Choroid plexus epithelial cell (primary cell): Measurements from ENCODE around the gene DUSP2.

ENCODE experiments used
- DNase-seq: peaks from one replicate; pipeline ENCODE4 v3.0.0-alpha.2; 2010; ENCODE audit warnings: low read depth
- H3K4me3 ChIP-seq: 2 replicates; pipeline ENCODE4 v1.5.1; 2011; ENCODE audit warnings: low read depth, mild to moderate bottlenecking, control low read depth, low read length, moderate library complexity
- TF ChIP-seq, protein P1 (sequence below): conservative IDR thresholded peaks from 2 replicates; pipeline ENCODE4 v1.5.1; 2011; ENCODE audit warnings: low read depth, mild to moderate bottlenecking, control low read depth, inconsistent platforms, low read length, moderate library complexity

Gene DUSP2, protein sequence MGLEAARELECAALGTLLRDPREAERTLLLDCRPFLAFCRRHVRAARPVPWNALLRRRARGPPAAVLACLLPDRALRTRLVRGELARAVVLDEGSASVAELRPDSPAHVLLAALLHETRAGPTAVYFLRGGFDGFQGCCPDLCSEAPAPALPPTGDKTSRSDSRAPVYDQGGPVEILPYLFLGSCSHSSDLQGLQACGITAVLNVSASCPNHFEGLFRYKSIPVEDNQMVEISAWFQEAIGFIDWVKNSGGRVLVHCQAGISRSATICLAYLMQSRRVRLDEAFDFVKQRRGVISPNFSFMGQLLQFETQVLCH

DNA sequence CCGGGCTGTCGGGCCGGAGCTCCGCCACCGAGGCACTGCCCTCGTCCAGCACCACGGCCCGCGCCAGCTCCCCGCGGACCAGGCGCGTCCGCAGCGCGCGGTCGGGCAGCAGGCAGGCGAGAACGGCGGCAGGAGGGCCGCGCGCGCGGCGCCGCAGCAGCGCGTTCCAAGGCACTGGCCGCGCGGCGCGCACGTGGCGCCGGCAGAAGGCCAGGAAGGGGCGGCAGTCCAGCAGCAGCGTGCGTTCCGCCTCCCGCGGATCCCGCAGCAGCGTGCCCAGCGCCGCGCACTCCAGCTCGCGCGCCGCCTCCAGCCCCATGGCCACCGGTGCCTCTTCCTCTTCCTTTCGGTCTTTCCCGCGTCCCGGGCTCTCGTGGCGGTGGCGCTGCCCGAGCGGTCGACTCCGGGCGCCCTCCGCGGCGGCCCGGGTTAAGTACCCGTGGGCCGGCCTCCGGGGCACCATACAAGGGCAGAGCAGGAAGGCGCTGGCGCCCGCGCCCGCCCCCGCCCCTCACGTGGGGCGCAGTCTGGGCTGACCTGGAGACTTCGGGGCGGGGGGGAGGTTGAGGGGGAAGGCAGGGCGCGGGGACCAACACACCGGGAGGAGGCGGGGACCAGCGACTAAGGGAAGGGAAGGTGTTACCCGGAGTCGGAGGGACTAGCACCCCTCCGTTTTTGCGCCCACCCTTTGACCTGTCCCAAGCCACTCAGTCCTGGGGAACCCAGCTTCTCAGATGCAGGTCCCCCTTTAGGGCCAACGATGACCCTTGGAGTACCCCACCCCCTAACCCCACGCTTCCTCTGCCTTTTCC is at the start of gene DUSP2:
Gene DUSP2 (minus strand): TSS at position 405 of the 812 bp plus-strand sequence. CDS start 86 bp downstream, at position 319.
- DNase-seq: peak; percentile 69
- H3K4me3 ChIP-seq: peak within 1 kb of the TSS; percentile 63
- TF ChIP-seq, protein P1, sequence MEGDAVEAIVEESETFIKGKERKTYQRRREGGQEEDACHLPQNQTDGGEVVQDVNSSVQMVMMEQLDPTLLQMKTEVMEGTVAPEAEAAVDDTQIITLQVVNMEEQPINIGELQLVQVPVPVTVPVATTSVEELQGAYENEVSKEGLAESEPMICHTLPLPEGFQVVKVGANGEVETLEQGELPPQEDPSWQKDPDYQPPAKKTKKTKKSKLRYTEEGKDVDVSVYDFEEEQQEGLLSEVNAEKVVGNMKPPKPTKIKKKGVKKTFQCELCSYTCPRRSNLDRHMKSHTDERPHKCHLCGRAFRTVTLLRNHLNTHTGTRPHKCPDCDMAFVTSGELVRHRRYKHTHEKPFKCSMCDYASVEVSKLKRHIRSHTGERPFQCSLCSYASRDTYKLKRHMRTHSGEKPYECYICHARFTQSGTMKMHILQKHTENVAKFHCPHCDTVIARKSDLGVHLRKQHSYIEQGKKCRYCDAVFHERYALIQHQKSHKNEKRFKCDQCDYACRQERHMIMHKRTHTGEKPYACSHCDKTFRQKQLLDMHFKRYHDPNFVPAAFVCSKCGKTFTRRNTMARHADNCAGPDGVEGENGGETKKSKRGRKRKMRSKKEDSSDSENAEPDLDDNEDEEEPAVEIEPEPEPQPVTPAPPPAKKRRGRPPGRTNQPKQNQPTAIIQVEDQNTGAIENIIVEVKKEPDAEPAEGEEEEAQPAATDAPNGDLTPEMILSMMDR: no peak

DNA sequence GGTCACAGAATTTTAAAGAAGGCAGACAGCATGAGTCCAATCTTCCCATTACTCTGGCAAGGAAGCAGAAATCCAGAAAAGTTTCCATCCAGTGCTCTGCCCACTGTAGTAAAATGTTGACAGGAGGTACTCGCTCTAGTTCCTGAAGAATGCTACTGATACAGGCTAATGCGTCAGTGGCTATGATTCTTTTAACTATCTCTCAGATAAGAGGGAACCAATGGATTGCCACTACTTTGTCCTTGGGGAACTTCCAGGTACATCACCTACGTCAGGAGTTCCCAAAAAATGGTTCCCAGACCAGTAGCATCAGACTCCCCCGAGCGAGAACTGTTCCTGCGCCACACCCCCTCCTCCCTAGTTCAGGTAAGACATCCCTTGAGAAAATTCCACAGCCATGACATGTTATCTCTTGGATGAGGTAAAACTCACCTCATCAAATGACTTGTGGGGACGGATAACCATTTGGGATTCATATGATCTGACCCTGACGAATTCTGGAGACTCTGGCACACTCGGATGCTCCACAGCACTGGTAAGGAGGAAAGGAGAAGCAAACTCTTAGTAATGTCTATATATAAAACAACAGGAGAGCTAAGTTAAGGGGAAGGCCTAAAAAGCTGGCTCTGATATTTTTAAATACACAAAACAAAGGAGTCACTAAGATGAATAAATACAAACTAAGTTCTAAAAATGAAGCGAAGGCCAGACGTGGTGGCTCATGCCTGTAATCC is 46.9 kb upstream of the DUSP2 start:
- H3K4me3 ChIP-seq: no peak overlapping the region
- DNase-seq: no peak
- TF ChIP-seq, protein P1: no peak

DNA sequence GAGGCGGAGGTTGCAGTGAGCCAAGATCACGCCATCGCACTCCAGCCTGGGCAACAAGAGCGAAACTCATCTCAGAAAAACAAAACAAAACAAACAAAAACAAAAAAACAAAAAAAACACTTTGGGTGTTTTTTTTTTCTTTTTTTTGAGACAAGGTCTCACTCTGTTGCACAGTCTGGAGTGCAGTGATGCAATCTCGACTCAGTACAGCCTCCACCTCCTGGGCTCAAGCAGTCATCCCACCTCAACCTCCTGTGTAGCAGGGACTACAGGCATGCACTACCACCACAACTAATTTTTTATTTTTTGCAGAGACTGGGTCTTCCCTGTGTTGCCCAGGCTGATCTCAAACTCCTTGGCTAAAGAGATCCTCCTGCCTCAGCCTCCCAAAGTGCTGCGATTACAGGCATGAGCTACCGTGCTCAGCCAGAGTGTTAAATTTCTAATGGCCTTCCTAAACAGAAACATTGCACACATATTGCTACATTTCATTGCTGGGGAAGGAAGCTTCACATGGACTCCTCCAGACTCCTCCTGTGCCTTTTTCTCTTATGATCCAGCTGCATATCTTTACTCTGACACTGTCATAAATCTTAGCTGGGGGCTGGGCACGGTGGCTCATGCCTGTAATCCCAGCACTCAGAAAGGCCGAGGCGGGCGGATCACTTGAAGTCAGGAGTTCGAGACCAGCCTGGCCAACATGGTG is 43.7 kb upstream of the DUSP2 start:
- no peak overlapping the region for H3K4me3 ChIP-seq
- DNase-seq: peak; percentile 43
- TF ChIP-seq, protein P1: no peak

- H3K4me3 ChIP-seq: no peak overlapping the region
- TF ChIP-seq, protein P1: no peak
- DNase-seq: no peak
Observed at GRCh38 chr2:96186562-96186961, 41.3 kb upstream of the DUSP2 start.

DNA sequence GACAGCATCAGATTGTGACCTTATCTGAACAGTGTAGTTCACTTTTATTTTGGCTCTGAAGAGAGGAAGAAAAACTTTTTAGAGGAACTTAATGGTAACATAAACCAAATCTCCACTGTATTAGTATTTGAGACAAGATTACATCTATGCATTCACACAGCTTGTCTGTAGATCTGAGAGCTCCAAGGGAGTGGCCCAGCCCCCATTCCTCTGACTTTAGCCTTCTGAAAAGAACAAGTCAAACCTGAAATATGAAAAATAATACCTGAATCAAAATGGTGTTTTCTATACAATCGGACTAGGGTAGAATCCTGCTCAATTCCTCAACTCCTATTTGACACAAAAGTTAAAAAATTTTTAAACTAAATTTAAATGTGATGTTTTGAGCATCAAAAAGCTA is 40.3 kb upstream of the DUSP2 start:
- no peak for DNase-seq
- H3K4me3 ChIP-seq: no peak overlapping the region
- TF ChIP-seq, protein P1: no peak

GRCh38 chr2:96184989-96185388 is 39.7 kb upstream of the DUSP2 start:
- DNase-seq: no peak
- TF ChIP-seq, protein P1: no peak
- no peak overlapping the region for H3K4me3 ChIP-seq
